Stomach (tissue), 9 donors: ENCODE data around the gene ANTKMT. TPM values are rescaled to one million over a fixed set of nuclear protein-coding genes. Genes with fewer than 3 reads are reported as not detected.

Experiments
- DNase-seq, 2 donors: peaks; one replicate each; pipeline versions ENCODE4 v3.0.0 to v3.0.0-alpha.2; 2013 to 2019
- H3K27ac ChIP-seq, 5 donors: fragments of 200-600 bp in 4 of 5; sonication (generic) in 4 of 5; one replicate each; pipeline ENCODE4 v1.5.1; 2013 to 2019; ENCODE audit warnings: mild to moderate bottlenecking in 1 of 5, moderate library complexity in 1 of 5
- H3K27me3 ChIP-seq, 3 donors: fragments of 200-600 bp; sonication (generic); one replicate each; pipeline ENCODE4 v1.5.1; 2017 to 2019; ENCODE audit warnings: mixed run types in 1 of 3
- H3K36me3 ChIP-seq, 4 donors: fragments of 200-600 bp; sonication (generic); 1 replicate in 3 of 4; 2 replicates in 1 of 4; pipeline ENCODE4 v1.5.1; 2016 to 2019
- H3K4me1 ChIP-seq, 4 donors: fragments of 200-600 bp; sonication (generic); one replicate each; pipeline ENCODE4 v1.5.1; 2016 to 2019
- H3K4me3 ChIP-seq, 4 donors: fragments of 200-600 bp; sonication (generic) in 3 of 4; one replicate each; pipeline ENCODE4 v1.5.1; 2016 to 2019; ENCODE audit warnings: mild to moderate bottlenecking in 1 of 4
- H3K9me3 ChIP-seq, 4 donors: fragments of 200-600 bp; sonication (generic); one replicate each; pipeline ENCODE4 v1.5.1; 2016 to 2019
- EP300 ChIP-seq: sonication (generic); formaldehyde crosslinking; IDR thresholded peaks from one replicate; pipeline ENCODE4 v1.6.1; 2017; ENCODE audit warnings: antibody characterized with exemption
- POLR2A ChIP-seq, 4 donors: fragments of 450-650 bp; IDR thresholded peaks; one replicate each; pipeline ENCODE4 v1.6.1; 2016; ENCODE audit warnings: antibody characterized with exemption in 4 of 4, control low read depth in 2 of 4, mild to moderate bottlenecking in 1 of 4, moderate library complexity in 1 of 4
- POLR2AphosphoS5 ChIP-seq, 3 donors: sonication (generic); formaldehyde crosslinking; IDR thresholded peaks; one replicate each; pipeline ENCODE4 v1.6.1; 2016; ENCODE audit warnings: antibody characterized with exemption in 3 of 3
- WGBS, 5 donors: extraction: QIAGEN DNeasy Blood & Tissue Kit in 3 of 5; methylation state at CpG; one replicate each; pipeline versions ENCODE4 v1.1.5 to v1.1.7; 2013 to 2018; 5-methylcytosine and 5-hydroxymethylcytosine counted together
- intact Hi-C: fragments of 100-400 bp; cut with DNase I; formaldehyde crosslinking; loops from one replicate; pipeline ENCODE4 v1.15.1; 2023; ENCODE audit warnings: low total_unique reads
- polyA plus RNA-seq, 3 donors: library from polyadenylated mRNA; stranded (reverse); fragments of 200-250 nt; gene quantifications; one replicate each; pipeline ENCODE4 v1.2.3, GENCODE V29; 2013
- total RNA-seq, 5 donors: library from RNA; depleted of rRNA; stranded (reverse); fragments of >200 nt; gene quantifications; one replicate each; pipeline versions ENCODE4 v1.1.0 to v1.2.3, GENCODE V29; 2014 to 2016
- TF ChIP-seq, protein P1 (sequence below), 7 experiments: fragments of 450-650 bp in 4 of 7; fragments of 200-600 bp in 3 of 7; sonication (generic) in 3 of 7; IDR thresholded peaks; one replicate each; pipeline ENCODE4 v1.5.1; 2016 to 2019; ENCODE audit warnings: antibody characterized with exemption in 7 of 7, control low read depth in 2 of 7, mild to moderate bottlenecking in 1 of 7
- donor health status: healthy with polysubstance abuse.
- donor health status: Bipolar disorder and iron deficiency.
- donor health status: healthy.

ANTKMT gene
- total and polyA plus RNA-seq, 8 donors: 9.7 to 602 (median 51.5) TPM

DNA sequence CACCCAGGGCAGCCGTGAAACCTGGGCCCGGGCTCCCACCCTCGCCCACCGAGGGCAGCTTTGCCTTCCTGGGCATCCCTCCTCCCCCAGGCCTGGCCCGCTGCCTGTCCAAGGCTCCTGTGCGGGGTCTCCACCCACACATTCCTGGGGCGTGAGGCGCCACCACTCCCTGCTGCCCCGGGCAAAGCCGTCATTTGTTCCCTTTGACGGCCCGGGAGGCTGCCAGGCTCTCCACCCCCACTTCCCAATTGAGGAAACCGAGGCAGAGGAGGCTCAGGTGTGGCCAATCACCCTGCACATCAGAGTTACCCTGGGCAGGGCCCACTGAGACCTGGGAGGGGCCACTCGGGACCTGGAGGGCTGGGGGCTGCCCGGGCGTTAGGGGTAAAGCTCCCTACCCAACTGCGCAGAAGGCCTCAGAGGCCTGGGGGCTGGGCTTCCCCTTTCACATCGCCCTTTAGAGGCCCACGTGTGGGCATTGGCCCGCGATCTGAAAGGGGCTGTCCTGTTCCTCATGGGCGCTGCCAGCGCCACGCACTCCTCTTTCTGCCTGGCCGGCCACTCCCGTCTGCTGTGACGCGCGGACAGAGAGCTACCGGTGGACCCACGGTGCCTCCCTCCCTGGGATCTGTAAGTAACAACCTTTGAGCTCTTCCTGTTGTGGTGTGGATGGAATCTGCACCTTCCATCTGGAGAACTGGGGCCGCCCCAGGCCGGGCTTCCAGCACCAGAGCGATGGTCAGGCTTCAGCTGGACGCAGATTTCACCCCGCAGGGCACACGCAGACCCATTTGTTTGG is 39.8 kb downstream of the ANTKMT start, which contains the start of gene MSLN:
Gene MSLN, plus strand, starts transcription at position 190 of the 799 bp plus-strand sequence. CDS start 1,947 bp downstream, outside the sequence.
- intact Hi-C loops: no loop called here
- Histone ChIP-seq H3K4me3 (no peak within 1 kb of the TSS), H3K9me3 (no peaks in the 10 kb centered on the region), H3K27ac (no peak within 1 kb of the TSS), H3K36me3 (no peaks in the 10 kb centered on the region), H3K4me1 (peaks cover 0 to 16% (median 3%) of the 10 kb centered on the region in 4 donors), H3K27me3 (peaks cover 0 to 59% (median 8%) of the 10 kb centered on the region in 3 donors)
- WGBS, 5 donors: 47 to 68% (median 53%) methylated on average over 25 to 37 of the region's 37 CpGs
- peak in 1 of 2 donors; percentile 77 for DNase-seq
- TF ChIP-seq, protein P1, sequence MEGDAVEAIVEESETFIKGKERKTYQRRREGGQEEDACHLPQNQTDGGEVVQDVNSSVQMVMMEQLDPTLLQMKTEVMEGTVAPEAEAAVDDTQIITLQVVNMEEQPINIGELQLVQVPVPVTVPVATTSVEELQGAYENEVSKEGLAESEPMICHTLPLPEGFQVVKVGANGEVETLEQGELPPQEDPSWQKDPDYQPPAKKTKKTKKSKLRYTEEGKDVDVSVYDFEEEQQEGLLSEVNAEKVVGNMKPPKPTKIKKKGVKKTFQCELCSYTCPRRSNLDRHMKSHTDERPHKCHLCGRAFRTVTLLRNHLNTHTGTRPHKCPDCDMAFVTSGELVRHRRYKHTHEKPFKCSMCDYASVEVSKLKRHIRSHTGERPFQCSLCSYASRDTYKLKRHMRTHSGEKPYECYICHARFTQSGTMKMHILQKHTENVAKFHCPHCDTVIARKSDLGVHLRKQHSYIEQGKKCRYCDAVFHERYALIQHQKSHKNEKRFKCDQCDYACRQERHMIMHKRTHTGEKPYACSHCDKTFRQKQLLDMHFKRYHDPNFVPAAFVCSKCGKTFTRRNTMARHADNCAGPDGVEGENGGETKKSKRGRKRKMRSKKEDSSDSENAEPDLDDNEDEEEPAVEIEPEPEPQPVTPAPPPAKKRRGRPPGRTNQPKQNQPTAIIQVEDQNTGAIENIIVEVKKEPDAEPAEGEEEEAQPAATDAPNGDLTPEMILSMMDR (IDR thresholded peaks at IDR 0.05): no peak
- TF ChIP-seq POLR2AphosphoS5 (IDR thresholded peaks at IDR 0.05) (no peak), POLR2A (IDR thresholded peaks at IDR 0.05) (no peak), EP300 (no peak)

DNA sequence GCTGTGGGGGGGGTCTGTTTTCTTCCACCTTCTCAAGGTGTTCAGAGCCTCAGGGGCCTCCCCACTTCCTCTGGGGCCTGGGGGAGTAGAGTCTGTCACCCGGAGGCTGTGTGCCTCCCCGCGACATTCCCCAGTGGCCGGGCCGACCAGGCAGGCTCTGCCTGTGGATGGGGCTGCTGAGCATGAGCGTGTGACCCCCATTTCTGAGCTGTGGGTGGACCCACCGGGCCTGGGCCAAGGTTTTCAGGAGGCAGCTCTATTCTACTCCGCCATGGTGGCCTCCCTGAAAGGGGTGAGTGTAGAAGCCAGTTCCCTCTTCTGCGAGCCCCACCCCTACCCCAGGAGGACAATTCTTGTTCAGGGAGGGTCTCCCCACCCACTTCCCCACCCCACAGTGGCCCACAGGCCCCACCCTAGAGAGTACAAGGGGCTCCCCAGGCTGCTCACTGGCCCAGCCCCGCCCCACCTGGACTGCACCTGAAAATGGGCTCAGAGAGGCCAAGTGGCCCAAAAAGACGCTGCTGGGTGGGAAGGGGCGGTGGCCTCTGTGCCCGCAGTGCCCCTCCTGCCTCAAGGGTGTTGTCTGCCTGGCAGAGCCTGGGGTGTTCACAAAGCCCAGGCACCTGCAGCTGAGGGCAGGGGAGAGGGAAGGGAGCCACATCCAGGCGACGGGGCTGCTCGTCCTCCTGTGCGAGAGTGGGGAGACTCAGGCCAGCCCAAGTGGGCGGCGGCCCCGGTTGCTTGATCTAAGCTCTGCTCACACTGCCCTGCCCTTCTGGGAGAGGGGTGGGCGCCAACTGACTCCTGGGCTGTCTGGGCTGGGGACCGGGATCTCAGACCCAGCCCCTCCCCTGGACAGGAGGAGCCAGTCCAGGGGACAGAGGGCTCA is 40.9 kb downstream of the ANTKMT start:
- WGBS, 5 donors: 49 to 75% (median 56%) methylated on average over 15 to 22 of the region's 22 CpGs
- peak in 1 of 2 donors; percentile 58 for DNase-seq
- intact Hi-C loops: no loop called here
- Histone ChIP-seq H3K27me3 (peaks cover 0 to 62% (median 8%) of the 10 kb centered on the region in 3 donors), H3K9me3 (no peaks in the 10 kb centered on the region), H3K36me3 (no peaks in the 10 kb centered on the region), H3K4me1 (peaks cover 0 to 16% (median 3%) of the 10 kb centered on the region in 4 donors), H3K4me3 (no peak overlapping the region), H3K27ac (no peak overlapping the region)
- TF ChIP-seq EP300 (no peak), POLR2A (IDR thresholded peaks at IDR 0.05) (no peak), POLR2AphosphoS5 (IDR thresholded peaks at IDR 0.05) (no peak)
- TF ChIP-seq, protein P1 (IDR thresholded peaks at IDR 0.05): no peak

- Histone ChIP-seq H3K27me3 (peaks cover 0 to 62% (median 8%) of the 10 kb centered on the region in 3 donors), H3K4me3 (no peak overlapping the region), H3K9me3 (no peaks in the 10 kb centered on the region), H3K4me1 (peaks cover 0 to 16% (median 3%) of the 10 kb centered on the region in 4 donors), H3K36me3 (no peaks in the 10 kb centered on the region), H3K27ac (no peak overlapping the region)
- no peak for TF ChIP-seq POLR2A (IDR thresholded peaks at IDR 0.05)
- no peak for TF ChIP-seq EP300
- TF ChIP-seq, protein P1 (IDR thresholded peaks at IDR 0.05): no peak
- TF ChIP-seq POLR2AphosphoS5 (IDR thresholded peaks at IDR 0.05): no peak
- 68 to 85% (median 77%) methylated on average over 8 to 17 of the region's 17 CpGs for WGBS, 5 donors
- intact Hi-C loops: no loop called here
- no peak for DNase-seq
Measured at GRCh38 chr16:762595-763268, 41.8 kb downstream of the ANTKMT start.
